GM18873 (cell line): ENCODE results near the gene CAMK2D.
"Not testable (repeated sequence)": the region's sequence is repeated elsewhere in the genome, so short reads cannot be mapped to it uniquely, and the experiment has no call there.

ENCODE experiments used
- ATAC-seq: cut with Tn5 transposase; IDR thresholded peaks from one replicate; pipeline ENCODE4 v1.9.1; 2021; ENCODE audit warnings: mild to moderate bottlenecking, moderate library complexity, moderate number of reproducible peaks; ENCODE audit not compliant: unreplicated experiment, low FRiP score

CAMK2D gene

DNA sequence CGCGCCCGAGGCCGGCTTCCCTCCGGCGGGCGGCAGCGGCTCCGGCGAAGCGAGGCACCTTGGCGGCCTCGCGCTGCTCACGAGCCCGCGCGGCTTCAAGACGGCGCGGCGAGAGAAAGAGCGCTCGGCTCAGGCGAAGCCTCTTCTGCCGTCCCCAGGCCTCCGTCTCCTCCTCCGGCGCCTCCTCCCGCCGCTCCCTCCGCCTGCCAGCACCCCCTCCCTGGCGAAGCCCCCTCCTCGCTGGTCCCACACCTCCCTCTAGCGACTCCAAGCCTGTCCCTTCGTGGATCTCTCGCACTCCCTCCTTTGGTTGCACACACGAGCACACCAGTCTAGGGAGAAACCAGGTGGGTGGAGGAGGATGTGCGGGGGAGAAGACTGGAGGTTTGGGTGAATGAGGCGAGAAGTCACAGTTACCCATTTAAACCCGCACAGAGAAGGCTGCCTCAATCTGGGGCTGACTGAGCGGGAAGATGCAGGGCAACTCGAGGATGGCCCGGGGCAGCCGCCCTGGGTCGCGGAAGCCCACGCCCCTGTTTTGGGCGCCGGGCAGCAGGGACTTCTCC, at the start of gene CAMK2D:
Gene CAMK2D (minus strand): TSS at position 119 of the 566 bp plus-strand sequence. CDS start 670 bp downstream, outside the sequence.
- peak; percentile 41 for ATAC-seq

DNA sequence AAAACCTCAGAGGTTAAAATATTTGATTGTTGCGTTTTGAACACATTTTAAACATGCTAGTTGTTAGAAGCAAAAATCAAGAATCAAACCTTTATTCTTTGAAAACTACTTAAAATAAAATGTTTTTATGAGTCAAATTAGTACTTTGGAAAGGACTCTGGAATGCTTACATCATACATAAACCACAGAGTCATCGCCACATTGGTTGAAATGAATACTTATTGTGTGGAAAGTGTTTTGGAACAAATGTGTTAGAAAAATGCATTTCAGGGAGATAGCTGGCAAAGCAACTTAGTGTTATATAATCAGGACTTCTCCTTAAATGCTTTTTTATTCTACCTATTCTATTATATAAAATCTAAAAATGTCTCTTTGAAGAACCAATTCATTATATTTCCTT, 49.4 kb upstream of the CAMK2D start:
- no peak for ATAC-seq

DNA sequence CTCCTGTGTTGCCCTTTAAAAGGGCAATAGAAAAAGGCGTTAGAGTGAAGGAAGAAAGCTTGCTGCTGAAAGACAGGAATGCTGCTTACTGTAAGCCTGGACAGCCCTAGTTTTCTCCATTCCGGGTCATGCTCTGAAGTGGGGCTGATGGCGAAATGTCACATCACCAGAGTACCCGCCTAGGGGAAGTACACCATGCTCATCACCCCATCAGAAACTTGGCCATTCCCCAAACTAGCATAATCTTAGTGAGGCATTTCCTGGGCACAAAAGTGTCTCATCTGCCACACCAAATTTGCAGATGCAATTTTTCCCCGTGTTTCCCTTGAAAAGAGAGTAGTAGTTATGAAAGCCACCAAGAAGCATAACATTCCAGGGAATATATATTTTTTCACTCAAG, 47.8 kb upstream of the CAMK2D start:
- ATAC-seq, result no peak

DNA sequence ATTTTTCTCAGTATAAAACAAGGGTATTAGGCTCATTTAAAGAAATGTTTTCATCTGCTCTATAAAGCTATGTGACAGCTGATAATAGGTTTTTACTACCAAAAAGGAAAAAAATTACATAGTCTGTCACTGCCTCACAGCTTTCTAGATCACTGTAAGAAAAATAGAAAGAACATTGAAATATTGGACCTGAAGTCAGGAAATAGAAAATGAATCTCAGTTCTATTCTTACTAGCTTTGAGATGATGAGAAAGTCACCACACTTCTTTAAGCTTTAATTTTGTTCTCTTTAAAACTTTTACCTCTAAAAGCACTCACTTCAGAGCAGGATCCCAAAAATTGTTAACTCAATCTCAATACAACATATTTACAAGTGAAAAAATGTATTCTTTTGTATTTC, 45.3 kb upstream of the CAMK2D start:
- no peak for ATAC-seq

DNA sequence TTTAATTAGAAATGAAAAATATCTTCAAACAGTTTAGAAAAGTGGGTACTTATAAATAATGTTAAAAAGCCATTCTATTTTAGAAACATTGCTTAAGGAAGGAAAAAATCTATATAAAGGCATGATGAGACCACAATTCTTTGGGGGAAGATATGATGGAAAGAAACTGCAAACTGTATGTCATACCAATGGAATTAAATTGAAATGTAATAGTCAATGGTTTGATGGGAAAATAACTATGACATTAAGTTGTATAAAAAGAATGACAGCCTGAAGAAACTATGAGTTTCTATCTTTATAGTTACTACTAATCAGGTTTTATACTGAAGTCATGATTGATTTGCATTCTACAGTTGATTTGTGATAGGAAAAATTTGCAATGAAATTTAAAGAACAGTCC, 40.3 kb upstream of the CAMK2D start:
- ATAC-seq, result no peak

DNA sequence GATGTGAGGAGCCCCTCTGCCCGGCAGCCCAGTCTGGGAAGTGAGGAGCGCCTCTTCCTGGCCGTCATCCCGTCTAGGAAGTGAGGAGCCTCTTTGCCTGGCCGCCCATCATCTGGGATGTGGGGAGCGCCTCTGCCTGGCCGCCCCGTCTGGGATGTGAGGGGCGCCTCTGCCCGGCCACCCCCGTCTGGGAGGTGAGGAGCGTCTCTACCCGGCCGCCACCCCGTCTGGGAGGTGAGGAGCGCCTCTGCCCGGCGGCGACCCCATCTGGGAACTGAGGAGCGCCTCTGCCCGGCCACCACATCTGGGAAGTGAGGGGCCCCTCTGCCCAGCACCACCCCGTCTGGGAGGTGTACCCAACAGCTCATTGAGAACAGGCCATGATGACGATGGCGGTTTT, 34.8 kb upstream of the CAMK2D start:
- not testable (repeated sequence) for ATAC-seq

DNA sequence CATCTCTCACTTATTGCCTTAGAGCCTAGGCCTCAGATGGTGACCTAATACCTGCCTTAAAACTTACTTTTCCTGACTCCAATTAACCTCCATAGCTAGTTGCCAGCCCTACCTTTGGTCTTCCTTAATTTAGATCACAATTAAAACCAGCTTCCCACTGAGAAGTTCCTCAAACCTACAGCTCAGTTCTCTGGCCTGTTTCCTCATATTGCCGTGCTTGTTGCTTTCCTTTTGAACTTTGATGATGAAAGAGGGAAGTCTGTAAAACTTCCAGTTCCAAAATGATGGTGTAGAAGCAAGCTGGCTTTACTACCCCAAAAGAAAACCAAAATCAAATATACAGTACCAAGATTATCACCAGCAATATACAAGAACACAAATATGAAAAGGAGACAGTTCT, 28.9 kb upstream of the CAMK2D start:
- ATAC-seq, result no peak

DNA sequence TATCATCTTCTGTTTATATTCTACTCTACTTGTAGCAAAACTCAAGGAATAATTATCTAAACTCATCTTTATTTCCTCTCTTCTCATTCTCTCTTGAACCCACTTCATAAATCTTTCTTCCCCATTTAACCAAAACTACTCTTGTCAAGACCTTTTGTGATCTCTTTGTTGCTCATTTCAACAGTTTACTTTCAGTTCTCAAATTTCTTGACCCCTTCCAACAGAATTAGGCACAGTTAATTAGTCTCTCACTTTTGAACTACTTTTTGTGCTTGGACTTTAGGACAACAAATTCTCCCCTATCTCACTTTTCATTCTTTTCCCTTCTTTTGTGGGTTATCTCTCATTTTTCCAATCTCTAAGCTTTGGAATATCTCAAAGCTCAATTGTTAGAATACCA, 27.4 kb upstream of the CAMK2D start:
- no peak for ATAC-seq

DNA sequence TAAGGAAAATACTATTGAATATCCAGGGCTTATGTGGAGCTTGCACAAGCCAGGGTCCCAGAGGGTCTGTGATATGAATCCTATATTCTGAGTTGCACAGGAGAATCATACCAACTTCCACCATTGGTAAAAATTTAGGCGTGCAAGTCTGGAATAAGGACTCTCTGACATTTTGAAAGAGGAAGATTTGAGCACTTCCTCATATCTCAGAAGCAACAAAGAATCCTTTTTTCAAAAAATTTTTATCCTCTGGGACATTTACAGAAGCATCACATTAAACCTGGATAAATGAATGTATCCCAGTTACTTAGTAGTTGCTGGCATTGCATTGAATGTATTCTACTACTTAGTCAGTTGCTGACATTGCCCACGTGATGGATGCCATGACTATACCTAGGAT, 24.2 kb upstream of the CAMK2D start:
- no peak for ATAC-seq

DNA sequence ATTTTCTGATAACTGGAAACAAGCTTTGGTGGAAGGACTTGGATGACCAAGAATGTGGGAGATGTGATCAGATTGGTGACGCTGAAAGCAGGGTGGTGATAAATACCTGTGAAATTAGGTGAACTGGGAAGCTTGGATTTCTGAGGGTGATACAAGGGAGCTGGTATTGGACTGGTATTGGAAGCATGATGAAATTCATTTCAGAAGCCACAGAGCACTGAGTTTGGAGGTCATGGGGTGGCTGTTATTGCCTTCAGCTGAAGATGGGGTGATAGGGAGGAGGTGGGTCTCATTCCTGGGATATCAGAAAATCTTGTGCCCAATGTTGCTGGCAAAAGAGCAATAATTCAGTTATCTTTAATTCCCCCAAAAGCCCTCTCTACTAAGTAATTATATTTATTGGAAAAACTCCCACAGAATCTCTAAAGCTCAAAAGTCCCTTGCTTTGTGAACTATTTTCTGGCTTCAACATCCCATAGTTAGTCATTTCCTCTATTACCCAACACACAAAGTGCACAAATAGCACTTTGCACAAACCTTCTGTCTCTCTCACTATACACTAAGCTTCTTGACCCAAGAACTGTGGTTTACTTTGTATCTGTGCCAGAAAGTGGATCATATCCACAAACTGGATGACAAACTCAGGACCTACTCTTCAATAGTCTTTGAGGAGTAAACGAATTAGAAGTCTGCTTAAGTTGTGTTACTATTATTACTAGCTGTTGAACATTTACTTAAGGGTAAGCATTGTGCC, 23.1 kb upstream of the CAMK2D start:
- no peak for ATAC-seq

DNA sequence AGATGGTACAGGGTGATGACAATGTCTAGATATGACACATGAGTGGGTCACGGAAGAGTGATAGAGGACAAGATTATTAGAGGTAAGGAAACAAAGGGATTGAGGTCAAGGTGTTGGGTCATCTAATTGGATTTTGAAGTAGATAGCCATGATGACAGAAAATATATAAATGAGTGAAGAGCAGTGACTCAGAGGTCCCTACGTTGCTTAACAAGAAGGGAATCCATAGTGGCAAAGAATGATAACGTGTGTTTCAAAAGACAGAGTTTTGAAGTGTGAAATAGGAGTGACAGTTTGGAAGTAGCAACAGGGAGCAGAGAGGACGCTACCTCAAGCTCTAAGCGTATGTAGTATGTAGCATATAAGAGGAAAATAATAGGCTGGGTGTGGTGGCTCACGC, 22.2 kb upstream of the CAMK2D start:
- no peak for ATAC-seq

DNA sequence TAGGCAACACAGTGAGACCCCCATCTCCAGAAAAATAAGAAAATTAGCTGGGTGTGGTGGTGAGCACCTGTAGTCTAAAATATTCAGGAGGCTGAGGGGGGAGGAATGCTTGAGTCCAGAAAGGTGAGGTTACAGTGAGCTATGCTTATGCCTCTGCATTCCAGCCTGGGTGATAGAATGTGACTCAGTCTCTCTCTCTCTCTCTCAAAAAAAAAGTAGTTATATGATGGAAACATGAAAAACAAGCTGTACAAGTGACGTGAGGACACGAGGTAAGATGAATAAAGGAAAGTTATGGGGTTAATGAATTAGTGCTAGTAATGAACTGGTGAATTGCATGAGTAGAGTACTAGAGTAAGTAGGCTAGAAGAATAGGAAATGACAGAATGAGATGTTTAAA, 21.8 kb upstream of the CAMK2D start:
- ATAC-seq, result no peak

DNA sequence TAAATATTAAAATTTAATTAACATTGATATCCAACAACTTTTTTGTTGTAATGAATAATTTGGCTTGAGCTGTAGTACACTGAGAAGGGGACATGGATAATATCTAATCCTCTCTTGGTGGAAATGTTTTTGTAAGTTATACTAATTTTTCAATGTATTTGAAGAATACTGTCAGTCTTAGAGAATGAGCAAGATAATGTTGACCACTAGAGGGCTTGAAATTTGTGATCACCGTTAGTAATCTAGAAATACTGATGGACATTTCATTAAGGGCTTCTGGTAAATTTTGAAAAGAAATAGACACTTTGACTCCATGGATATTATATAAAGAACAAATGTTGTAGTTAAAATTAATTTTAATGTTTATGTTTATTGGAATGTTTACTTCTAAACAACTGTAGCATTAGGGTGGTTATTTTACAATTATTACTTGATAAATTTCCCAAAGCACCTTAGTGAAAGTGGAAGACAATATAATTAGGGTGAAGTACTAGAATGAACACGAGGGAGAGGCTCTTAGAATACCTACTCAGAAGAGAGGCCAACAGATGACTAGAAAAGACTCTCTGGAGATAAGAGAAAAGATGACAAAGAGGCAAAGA, 20.0 kb upstream of the CAMK2D start:
- ATAC-seq, result no peak

DNA sequence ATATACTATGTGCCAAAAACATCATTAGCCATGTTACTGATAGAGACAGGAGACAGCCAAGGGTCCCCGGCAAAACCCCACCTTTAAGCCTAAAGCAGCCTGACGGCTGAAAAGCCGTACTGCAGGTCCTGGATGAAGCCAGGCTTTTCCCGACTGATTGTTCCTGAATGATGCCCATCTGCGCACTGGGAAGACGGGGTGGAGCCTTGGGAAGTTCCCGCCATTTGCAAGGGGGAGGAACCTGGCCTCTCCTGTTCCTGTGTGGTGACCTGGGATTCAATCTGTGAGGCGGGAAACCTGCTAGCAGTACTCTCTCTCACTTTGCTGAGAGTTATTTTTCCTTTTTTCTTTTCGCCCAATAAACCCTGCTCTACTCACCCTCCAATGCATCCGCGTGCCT, 15.1 kb upstream of the CAMK2D start:
- no peak for ATAC-seq

DNA sequence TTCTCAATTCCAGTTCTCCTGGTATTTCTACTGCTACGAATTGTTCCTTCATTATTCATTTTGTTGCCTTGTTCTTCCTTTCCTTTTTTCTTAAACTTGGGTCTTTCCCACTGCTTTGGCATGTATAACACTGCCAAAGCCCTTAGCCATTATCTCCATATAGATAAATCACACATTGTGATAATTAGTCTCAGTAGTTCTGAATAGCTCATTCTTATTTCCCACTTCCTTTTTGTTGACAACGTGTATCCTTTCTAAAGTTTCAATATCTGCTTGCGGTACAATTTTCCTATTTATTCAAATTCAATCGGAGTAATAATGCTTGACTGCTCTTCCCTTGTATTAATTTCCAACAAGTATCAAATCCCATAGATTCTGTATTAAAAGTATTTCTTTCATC, 14.5 kb upstream of the CAMK2D start:
- no peak for ATAC-seq

DNA sequence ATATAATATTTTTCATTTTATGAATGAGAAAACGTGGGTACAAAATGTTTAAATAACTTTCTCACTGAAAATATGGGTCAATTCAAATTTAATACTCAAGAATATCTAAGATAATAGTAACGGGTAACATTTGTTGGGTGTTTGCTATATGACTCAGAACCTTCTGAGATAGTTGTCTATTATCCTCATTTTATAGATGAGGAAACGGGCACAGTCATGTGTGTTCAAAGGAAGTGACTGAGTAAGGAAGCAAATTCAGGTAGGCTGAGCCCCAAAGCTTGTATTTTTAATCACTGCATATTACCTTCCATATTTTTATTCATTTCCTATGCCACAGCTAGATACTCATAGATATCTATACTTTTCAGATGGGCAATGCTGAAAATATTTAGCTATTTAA, 12.2 kb upstream of the CAMK2D start:
- ATAC-seq, result no peak

DNA sequence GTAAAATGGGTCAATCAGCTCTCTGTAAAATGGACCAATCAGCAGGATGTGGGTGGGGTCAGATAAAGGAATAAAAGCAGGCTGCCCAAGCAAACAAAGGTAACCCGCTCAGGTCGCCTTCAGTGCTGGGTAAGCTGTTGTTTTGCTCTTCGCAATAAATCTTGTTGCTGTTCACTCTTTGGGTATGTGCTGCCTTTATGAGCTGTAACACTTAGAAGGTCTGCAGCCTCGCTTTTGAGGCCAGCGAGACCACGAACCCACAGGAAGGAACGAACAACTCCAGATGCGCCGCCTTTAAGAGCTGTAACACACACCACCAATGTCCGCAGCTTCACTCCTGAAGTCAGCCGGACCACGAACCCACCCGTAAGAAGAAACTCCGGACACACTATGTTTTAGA, 11.5 kb upstream of the CAMK2D start:
- no peak for ATAC-seq

DNA sequence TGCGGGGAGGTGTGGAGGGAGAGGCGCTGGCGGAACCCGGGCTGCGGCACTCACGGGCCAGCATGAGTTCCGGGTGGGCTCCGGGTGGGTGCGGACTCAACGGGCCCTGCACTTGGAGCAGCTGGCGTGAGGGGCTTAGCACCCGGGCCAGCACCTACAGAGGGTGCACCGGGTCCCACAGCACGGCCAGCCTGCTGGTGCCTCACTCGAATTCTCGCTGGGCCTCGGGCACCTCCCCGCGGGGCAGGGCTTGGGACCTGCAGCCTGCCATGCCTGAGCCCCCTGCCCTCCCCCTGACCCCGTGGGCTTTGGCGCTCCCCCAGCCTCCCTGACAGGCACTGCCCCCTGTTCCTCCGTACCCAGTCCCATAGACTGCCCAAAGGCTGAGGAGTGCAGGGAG, 10.8 kb upstream of the CAMK2D start:
- ATAC-seq, result no peak

DNA sequence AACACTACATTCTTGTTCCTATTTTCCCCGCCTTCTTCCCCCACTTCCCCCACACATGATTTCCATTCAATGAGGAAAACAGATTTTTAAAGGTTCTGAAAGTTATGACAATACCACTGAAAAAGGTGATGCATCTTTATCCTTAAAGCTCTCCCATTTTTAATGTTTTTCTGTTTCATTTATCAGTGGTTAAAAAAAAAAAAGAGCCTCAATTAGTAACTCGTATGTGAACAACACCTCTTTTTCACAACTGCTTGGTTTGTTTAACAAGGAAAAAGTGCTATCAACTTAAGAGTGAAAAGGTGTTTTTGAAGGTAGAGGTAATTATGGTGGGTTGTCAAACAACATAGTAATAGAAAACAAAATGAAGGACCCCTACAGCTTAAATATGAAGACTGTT, 8.2 kb upstream of the CAMK2D start:
- no peak for ATAC-seq

DNA sequence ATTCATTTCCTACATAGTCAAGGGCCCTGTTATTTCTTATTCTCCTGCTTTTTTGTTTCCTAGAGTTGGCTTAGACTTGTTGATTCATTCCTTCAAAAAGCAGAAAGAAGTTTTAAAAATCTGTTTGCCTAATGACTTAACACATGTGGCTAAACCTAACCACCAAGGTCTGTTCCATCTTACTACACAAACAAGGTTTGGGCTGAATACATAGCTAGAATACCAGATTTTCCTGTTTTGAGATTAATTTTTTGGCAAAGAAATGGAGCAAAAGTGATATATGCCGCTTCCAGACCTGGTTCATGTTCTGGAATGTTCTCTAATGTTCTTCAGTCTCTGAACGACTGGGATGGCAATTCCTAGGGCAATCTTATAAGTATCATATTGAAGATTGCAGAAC, 7.4 kb upstream of the CAMK2D start:
- no peak for ATAC-seq

DNA sequence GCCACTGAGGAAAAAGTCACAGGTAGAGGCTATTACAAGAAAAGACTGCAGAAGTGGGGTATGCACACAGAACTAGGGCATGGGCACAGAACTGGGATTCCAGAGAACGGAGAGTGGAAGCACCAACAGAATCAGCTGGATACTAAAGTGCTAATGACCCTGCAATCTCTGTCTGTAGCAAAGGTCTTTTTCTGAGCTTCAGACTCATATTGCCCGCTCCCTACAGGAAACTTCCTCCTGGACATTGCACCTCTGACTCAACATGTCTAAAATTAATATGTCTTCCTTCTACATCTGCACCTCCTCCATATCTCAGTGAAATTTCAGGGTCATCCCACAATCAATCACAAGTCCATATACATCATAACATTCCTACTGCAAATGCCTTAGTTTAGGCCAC, 5.3 kb upstream of the CAMK2D start:
- no peak for ATAC-seq

DNA sequence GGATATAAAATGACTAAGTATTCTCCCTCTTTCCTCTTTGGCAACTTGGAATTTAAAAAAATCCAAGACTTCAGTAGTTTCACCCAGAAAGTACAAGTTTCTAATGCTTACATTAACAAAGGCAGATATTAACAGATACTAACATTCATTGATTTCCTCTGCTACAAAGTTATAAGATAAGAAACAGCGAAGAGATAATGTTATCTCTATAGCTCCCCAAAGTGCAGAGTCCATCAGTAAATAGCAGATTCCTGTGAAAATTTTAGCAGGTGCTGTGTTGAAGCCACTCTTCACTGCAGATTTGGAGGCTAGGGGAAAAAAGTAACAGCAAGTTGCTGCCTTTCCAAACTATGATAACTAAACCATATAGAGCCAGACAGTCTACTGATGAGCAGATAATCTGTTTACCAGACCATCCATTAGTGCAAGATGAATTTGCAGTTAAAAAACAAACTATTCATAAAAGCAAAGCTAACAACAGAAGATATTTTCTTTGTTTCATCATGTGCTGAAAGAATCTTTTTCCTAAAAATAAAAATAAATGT, 3.3 kb upstream of the CAMK2D start:
- ATAC-seq, result no peak
